D721Med (cell line): ENCODE data around the gene IPCEF1.

Source experiments
- DNase-seq: peaks from one replicate; pipeline ENCODE4 v3.0.0; 2011; ENCODE audit warnings: low spot score; ENCODE audit not compliant: insufficient read length
- FAIRE-seq: peaks from 2 replicates; lab custom pipeline; 2011; peaks lifted over from hg19 to GRCh38; lab: Jason Lieb, UNC
- CTCF ChIP-seq: IDR thresholded peaks from 2 replicates; pipeline ENCODE4 v1.5.1; 2012; ENCODE audit warnings: mild to moderate bottlenecking, control low read depth; ENCODE audit not compliant: insufficient read depth; ENCODE audit errors: missing control alignments

The IPCEF1 gene

GRCh38 chr6:154356690-154357089, at the start of gene IPCEF1:
TSS of gene IPCEF1 (minus strand) at chr6:154356803. CDS start at chr6:154265947, 90,856 bp downstream.
- no peak for DNase-seq
- no peak for TF ChIP-seq CTCF
- no peak for FAIRE-seq

GRCh38 chr6:154406301-154406700, 49.7 kb upstream of the IPCEF1 start:
- no peak for DNase-seq
- no peak for TF ChIP-seq CTCF
- no peak for FAIRE-seq

- no peak for DNase-seq
- TF ChIP-seq CTCF: no peak
- FAIRE-seq: no peak
These were observed 48.3 kb upstream of the IPCEF1 start for GRCh38 chr6:154404791-154405400.

- FAIRE-seq (no peak), DNase-seq (no peak)
- TF ChIP-seq CTCF: no peak
These were observed 47.2 kb upstream of the IPCEF1 start for GRCh38 chr6:154403788-154404187.

- FAIRE-seq (no peak), DNase-seq (no peak)
- TF ChIP-seq CTCF: no peak
These were observed 45.6 kb upstream of the IPCEF1 start for GRCh38 chr6:154402081-154402780.

GRCh38 chr6:154399097-154399496, 42.5 kb upstream of the IPCEF1 start:
- DNase-seq (no peak), FAIRE-seq (no peak)
- TF ChIP-seq CTCF: no peak
